Keratinocyte (primary cell): ENCODE data around the gene KLF5.

Experiments
- CTCF ChIP-seq, 3 experiments: IDR thresholded peaks in 1 of 3; conservative IDR thresholded peaks in 1 of 3; optimal IDR thresholded peaks in 1 of 3; 2 replicates in 2 of 3; 3 replicates in 1 of 3; pipeline versions ENCODE3 to v1.5.1; 2011; ENCODE audit warnings: low read length in 3 of 3, mild to moderate bottlenecking in 3 of 3, moderate library complexity in 2 of 3, control low read depth in 1 of 3, inconsistent platforms in 1 of 3; ENCODE audit not compliant: insufficient read depth in 2 of 3; ENCODE audit errors: extremely low read depth in 1 of 3
- EZH2 ChIP-seq: IDR thresholded peaks from one replicate; pipeline ENCODE4 v1.6.1; 2012; ENCODE audit warnings: inconsistent platforms, mild to moderate bottlenecking, low read length, moderate library complexity

GRCh38 chr13:73038064-73038463 lies 20.7 kb upstream of the KLF5 start:
- TF ChIP-seq CTCF (optimal IDR thresholded peaks at IDR 0.05 in 1 of 3, IDR thresholded peaks at IDR 0.05 in 1 of 3, conservative IDR thresholded peaks at IDR 0.05 in 1 of 3; ENCODE audit: extremely low read depth in 1 of 3, insufficient read depth in 2 of 3, low read length in 3 of 3) (no peak), EZH2 (no peak)
